Skin of body (tissue), 2 donors: ENCODE results near the gene ZHX3. TPM values are rescaled to one million over a fixed set of nuclear protein-coding genes. Genes with fewer than 3 reads are reported as not detected.

ENCODE experiments used
- DNase-seq: peaks from one replicate; lab custom pipeline; 2025; lab: John Stamatoyannopoulos, UW
- total RNA-seq: library from RNA; depleted of rRNA; stranded (reverse); fragments of >200 nt; gene quantifications from one replicate; pipeline ENCODE4 v1.2.3, GENCODE V29; 2014

ZHX3 gene
- total RNA-seq, 1 donor from 2014 or later, result 11.6 TPM

GRCh38 chr20:41154436-41155176 lies 162.9 kb downstream of the ZHX3 start:
- DNase-seq, result no peak

- DNase-seq, result no peak
Observed at GRCh38 chr20:41152108-41152757, 165.3 kb downstream of the ZHX3 start.

- DNase-seq, result no peak
Observed at GRCh38 chr20:41151134-41151869, 166.2 kb downstream of the ZHX3 start.

GRCh38 chr20:41150664-41151063 lies 166.9 kb downstream of the ZHX3 start:
- DNase-seq, result no peak

GRCh38 chr20:41148942-41149341 lies 168.6 kb downstream of the ZHX3 start:
- DNase-seq, result no peak

- no peak for DNase-seq
Observed at GRCh38 chr20:41147767-41148191, 169.8 kb downstream of the ZHX3 start.

GRCh38 chr20:41145821-41146620 lies 171.5 kb downstream of the ZHX3 start:
- DNase-seq, result no peak

GRCh38 chr20:41145317-41145716 lies 172.2 kb downstream of the ZHX3 start:
- DNase-seq, result no peak

- no peak for DNase-seq
Observed at GRCh38 chr20:41143354-41143753, 174.2 kb downstream of the ZHX3 start.

GRCh38 chr20:41142919-41143318 lies 174.6 kb downstream of the ZHX3 start:
- DNase-seq, result no peak

- DNase-seq, result no peak
Observed at GRCh38 chr20:41142245-41142644, 175.3 kb downstream of the ZHX3 start.

GRCh38 chr20:41141153-41141815 lies 176.2 kb downstream of the ZHX3 start:
- DNase-seq, result peak; percentile 30

GRCh38 chr20:41140226-41141133 lies 177.1 kb downstream of the ZHX3 start:
- no peak for DNase-seq

- no peak for DNase-seq
Observed at GRCh38 chr20:41139227-41140093, 178.1 kb downstream of the ZHX3 start.

- DNase-seq, result no peak
Observed at GRCh38 chr20:41138475-41139226, 178.9 kb downstream of the ZHX3 start.

GRCh38 chr20:41137614-41138474 lies 179.7 kb downstream of the ZHX3 start:
- peak; percentile 41 for DNase-seq
